OCI-LY1 (cell line): ENCODE results near the gene IFNA6.
"Not testable (repeated sequence)": the region's sequence is repeated elsewhere in the genome, so short reads cannot be mapped to it uniquely, and the experiment has no call there.

Source experiments
- CTCF ChIP-seq: fragments of 200-600 bp; sonication (generic), shearing (Covaris generic); IDR thresholded peaks from 2 replicates; pipeline ENCODE4 v1.5.1; 2017; ENCODE audit warnings: mild to moderate bottlenecking, antibody characterized with exemption, low read length, moderate library complexity, mixed read lengths
- EZH2 ChIP-seq: fragments of 200-600 bp; sonication (generic), shearing (Covaris generic); IDR thresholded peaks from 2 replicates; pipeline ENCODE4 v1.8.0; 2017; ENCODE audit warnings: borderline replicate concordance, mixed run types, mild to moderate bottlenecking, antibody characterized with exemption, low read length, moderate library complexity, mixed read lengths

DNA sequence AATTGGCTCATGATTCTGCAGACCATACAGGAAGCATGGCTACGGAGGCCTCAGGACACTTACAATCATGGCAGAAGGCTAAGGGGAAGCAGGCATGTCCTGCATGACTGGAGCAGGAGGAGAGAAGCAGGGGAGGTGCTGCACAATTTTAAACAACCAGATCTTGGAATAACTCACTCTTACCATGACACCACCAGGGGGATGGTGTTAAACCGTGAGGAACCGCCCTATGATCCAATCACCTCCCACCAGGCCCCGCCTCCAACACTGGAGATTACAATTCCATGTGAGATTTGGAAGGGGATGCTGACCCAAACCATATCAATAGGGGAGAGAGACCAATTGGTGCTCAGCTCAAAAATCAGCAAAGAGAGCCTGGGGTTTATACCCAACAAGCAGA is 20.8 kb upstream of the IFNA6 start:
- TF ChIP-seq CTCF, EZH2: not testable (repeated sequence)
